ENCODE data around the gene CBX4. TPM values are rescaled to one million over a fixed set of nuclear protein-coding genes. Genes with fewer than 3 reads are reported as not detected.

CBX4 gene
- total RNA-seq, 2 donors from 2014 or later: 22.8 to 24.3 TPM

GRCh38 chr17:79824893-79825579 lies 14.2 kb downstream of the CBX4 start:
- no peak for TF ChIP-seq CTCF (IDR thresholded peaks at IDR 0.05)
- peaks cover 0 to 29% of the 10 kb centered on the region in 2 donors for H3K4me1 ChIP-seq
- DNase-seq (ENCODE audit: low spot score): no peak
- H3K9me3 ChIP-seq: no peaks in the 10 kb centered on the region
- H3K36me3 ChIP-seq: no peaks in the 10 kb centered on the region
- H3K4me3 ChIP-seq: no peak overlapping the region
- no peak overlapping the region for H3K27ac ChIP-seq
- no peaks in the 10 kb centered on the region for H3K27me3 ChIP-seq

GRCh38 chr17:79824234-79824633 lies 15.0 kb downstream of the CBX4 start:
- no peak for TF ChIP-seq CTCF (IDR thresholded peaks at IDR 0.05)
- Histone ChIP-seq H3K27me3 (no peaks in the 10 kb centered on the region), H3K9me3 (no peaks in the 10 kb centered on the region), H3K4me1 (peaks cover 0 to 29% of the 10 kb centered on the region in 2 donors), H3K27ac (no peak overlapping the region), H3K4me3 (no peak overlapping the region), H3K36me3 (no peaks in the 10 kb centered on the region)
- no peak for DNase-seq (ENCODE audit: low spot score)

GRCh38 chr17:79822583-79823124 lies 16.6 kb downstream of the CBX4 start:
- Histone ChIP-seq H3K36me3 (no peaks in the 10 kb centered on the region), H3K9me3 (no peaks in the 10 kb centered on the region), H3K27ac (no peak overlapping the region), H3K27me3 (no peaks in the 10 kb centered on the region), H3K4me1 (peaks cover 0 to 26% of the 10 kb centered on the region in 2 donors), H3K4me3 (no peak overlapping the region)
- no peak for TF ChIP-seq CTCF (IDR thresholded peaks at IDR 0.05)
- DNase-seq (ENCODE audit: low spot score): no peak

GRCh38 chr17:79821331-79822095 lies 17.7 kb downstream of the CBX4 start:
- peaks cover 0 to 26% of the 10 kb centered on the region in 2 donors for H3K4me1 ChIP-seq
- no peak for TF ChIP-seq CTCF (IDR thresholded peaks at IDR 0.05)
- peak overlapping the region; percentile 77 to 88 for H3K27ac ChIP-seq
- no peaks in the 10 kb centered on the region for H3K9me3 ChIP-seq
- H3K36me3 ChIP-seq: no peaks in the 10 kb centered on the region
- H3K27me3 ChIP-seq: no peaks in the 10 kb centered on the region
- no peak overlapping the region for H3K4me3 ChIP-seq
- DNase-seq (ENCODE audit: low spot score): no peak

GRCh38 chr17:79820959-79821330 lies 18.3 kb downstream of the CBX4 start:
- peak overlapping the region; percentile 77 to 88 for H3K27ac ChIP-seq

More at GRCh38 chr17:79820959-79821330, 18.3 kb downstream of the CBX4 start:
- no peak overlapping the region for H3K4me3 ChIP-seq
- peaks cover 0 to 26% of the 10 kb centered on the region in 2 donors for H3K4me1 ChIP-seq
- no peak for TF ChIP-seq CTCF (IDR thresholded peaks at IDR 0.05)
- no peaks in the 10 kb centered on the region for H3K9me3 ChIP-seq
- H3K27me3 ChIP-seq: peaks cover 0 to 5% of the 10 kb centered on the region in 2 donors
- H3K36me3 ChIP-seq: no peaks in the 10 kb centered on the region
- DNase-seq (ENCODE audit: low spot score): no peak

Data from right atrium auricular region (tissue), 2 donors.